ENCODE results near the gene IL17C.

DNA sequence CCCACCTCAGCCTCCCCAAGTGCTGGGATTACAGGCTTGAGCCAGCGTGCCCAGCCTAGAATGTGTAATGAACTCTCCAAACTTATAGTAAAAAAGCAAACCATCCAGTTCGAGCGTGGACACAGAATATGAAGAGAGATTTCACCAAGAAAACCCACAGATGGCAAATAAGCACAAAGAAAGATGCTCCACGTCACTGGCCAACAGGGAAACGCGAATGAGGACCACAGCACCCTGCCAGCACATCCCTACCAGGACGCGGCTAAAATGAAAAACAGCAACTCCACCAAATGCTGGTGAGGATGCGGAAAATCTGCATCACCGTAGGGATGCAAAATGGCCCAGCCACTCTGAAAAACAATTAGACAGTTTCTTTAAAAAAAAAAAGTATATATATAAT, 23.1 kb downstream of the IL17C start:
- TF ChIP-seq, protein P1, sequence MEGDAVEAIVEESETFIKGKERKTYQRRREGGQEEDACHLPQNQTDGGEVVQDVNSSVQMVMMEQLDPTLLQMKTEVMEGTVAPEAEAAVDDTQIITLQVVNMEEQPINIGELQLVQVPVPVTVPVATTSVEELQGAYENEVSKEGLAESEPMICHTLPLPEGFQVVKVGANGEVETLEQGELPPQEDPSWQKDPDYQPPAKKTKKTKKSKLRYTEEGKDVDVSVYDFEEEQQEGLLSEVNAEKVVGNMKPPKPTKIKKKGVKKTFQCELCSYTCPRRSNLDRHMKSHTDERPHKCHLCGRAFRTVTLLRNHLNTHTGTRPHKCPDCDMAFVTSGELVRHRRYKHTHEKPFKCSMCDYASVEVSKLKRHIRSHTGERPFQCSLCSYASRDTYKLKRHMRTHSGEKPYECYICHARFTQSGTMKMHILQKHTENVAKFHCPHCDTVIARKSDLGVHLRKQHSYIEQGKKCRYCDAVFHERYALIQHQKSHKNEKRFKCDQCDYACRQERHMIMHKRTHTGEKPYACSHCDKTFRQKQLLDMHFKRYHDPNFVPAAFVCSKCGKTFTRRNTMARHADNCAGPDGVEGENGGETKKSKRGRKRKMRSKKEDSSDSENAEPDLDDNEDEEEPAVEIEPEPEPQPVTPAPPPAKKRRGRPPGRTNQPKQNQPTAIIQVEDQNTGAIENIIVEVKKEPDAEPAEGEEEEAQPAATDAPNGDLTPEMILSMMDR (IDR thresholded peaks at IDR 0.05), result no peak
- no peak for TF ChIP-seq POLR2A (IDR thresholded peaks at IDR 0.05)
- TF ChIP-seq POLR2AphosphoS5 (IDR thresholded peaks at IDR 0.05), result no peak

Data from prostate gland (tissue), 2 donors.